ENCODE results near the gene CHST9.
"Not testable (repeated sequence)": the region's sequence is repeated elsewhere in the genome, so short reads cannot be mapped to it uniquely, and the experiment has no call there.

CHST9 gene

GRCh38 chr18:27104743-27105142 is 80.4 kb downstream of the CHST9 start:
- no peak for TF ChIP-seq CTCF (conservative IDR thresholded peaks at IDR 0.05; ENCODE audit: low read depth, low read length)
- H4K20me1 ChIP-seq (ENCODE audit: insufficient read depth): no peaks in the 10 kb centered on the region
- H3K27me3 ChIP-seq (ENCODE audit: insufficient read depth, low read depth): no peaks in the 10 kb centered on the region
- H3K9ac ChIP-seq: no peak overlapping the region
- no peak overlapping the region for H3K4me2 ChIP-seq
- H3K79me2 ChIP-seq (ENCODE audit: insufficient read depth, low read depth): no peaks in the 10 kb centered on the region
- no peaks in the 10 kb centered on the region for H3K4me1 ChIP-seq (ENCODE audit: low read depth, poor library complexity, severe bottlenecking)
- no peak overlapping the region for H3K4me3 ChIP-seq (IDR thresholded peaks at IDR 0.05; ENCODE audit: insufficient read depth, low read depth, low read length)
- no peak overlapping the region for H3K27ac ChIP-seq
- no peak overlapping the region for H2AFZ ChIP-seq (ENCODE audit: low read depth)
- no peaks in the 10 kb centered on the region for H3K36me3 ChIP-seq (ENCODE audit: insufficient read depth)

- Histone ChIP-seq H2AFZ (ENCODE audit: low read depth) (no peak overlapping the region), H3K36me3 (ENCODE audit: insufficient read depth) (no peaks in the 10 kb centered on the region), H3K27ac (no peak overlapping the region), H3K9ac (no peak overlapping the region), H3K4me2 (no peak overlapping the region), H4K20me1 (ENCODE audit: insufficient read depth) (no peaks in the 10 kb centered on the region), H3K4me3 (IDR thresholded peaks at IDR 0.05; ENCODE audit: insufficient read depth, low read depth, low read length) (no peak overlapping the region), H3K4me1 (ENCODE audit: low read depth, poor library complexity, severe bottlenecking) (no peaks in the 10 kb centered on the region), H3K27me3 (ENCODE audit: insufficient read depth, low read depth) (no peaks in the 10 kb centered on the region), H3K79me2 (ENCODE audit: insufficient read depth, low read depth) (no peaks in the 10 kb centered on the region)
- TF ChIP-seq CTCF (conservative IDR thresholded peaks at IDR 0.05; ENCODE audit: low read depth, low read length): no peak
These were observed 90.5 kb downstream of the CHST9 start for GRCh38 chr18:27094621-27095020.

- H2AFZ ChIP-seq (ENCODE audit: low read depth); H3K4me2 ChIP-seq; H3K36me3 ChIP-seq (ENCODE audit: insufficient read depth); H3K79me2 ChIP-seq (ENCODE audit: insufficient read depth, low read depth); H3K4me1 ChIP-seq (ENCODE audit: low read depth, poor library complexity, severe bottlenecking); H3K9ac ChIP-seq; H3K27me3 ChIP-seq (ENCODE audit: insufficient read depth, low read depth); H3K4me3 ChIP-seq (IDR thresholded peaks at IDR 0.05; ENCODE audit: insufficient read depth, low read depth, low read length); H3K27ac ChIP-seq; H4K20me1 ChIP-seq (ENCODE audit: insufficient read depth): not testable (repeated sequence)
These were observed 91.8 kb downstream of the CHST9 start for GRCh38 chr18:27093290-27093689.

GRCh38 chr18:27081701-27082100 is 103.4 kb downstream of the CHST9 start:
- no peaks in the 10 kb centered on the region for H3K4me1 ChIP-seq (ENCODE audit: low read depth, poor library complexity, severe bottlenecking)
- no peak overlapping the region for H3K9ac ChIP-seq
- no peaks in the 10 kb centered on the region for H3K36me3 ChIP-seq (ENCODE audit: insufficient read depth)
- no peaks in the 10 kb centered on the region for H3K79me2 ChIP-seq (ENCODE audit: insufficient read depth, low read depth)
- TF ChIP-seq CTCF (conservative IDR thresholded peaks at IDR 0.05; ENCODE audit: low read depth, low read length): no peak
- H2AFZ ChIP-seq (ENCODE audit: low read depth): no peak overlapping the region
- H3K4me3 ChIP-seq (IDR thresholded peaks at IDR 0.05; ENCODE audit: insufficient read depth, low read depth, low read length): no peak overlapping the region
- H3K27ac ChIP-seq: no peak overlapping the region
- no peaks in the 10 kb centered on the region for H4K20me1 ChIP-seq (ENCODE audit: insufficient read depth)
- H3K4me2 ChIP-seq: no peak overlapping the region
- H3K27me3 ChIP-seq (ENCODE audit: insufficient read depth, low read depth): no peaks in the 10 kb centered on the region

GRCh38 chr18:27075828-27076227 is 109.3 kb downstream of the CHST9 start:
- H2AFZ ChIP-seq (ENCODE audit: low read depth): no peak overlapping the region
- H4K20me1 ChIP-seq (ENCODE audit: insufficient read depth): no peaks in the 10 kb centered on the region
- TF ChIP-seq CTCF (conservative IDR thresholded peaks at IDR 0.05; ENCODE audit: low read depth, low read length): no peak
- H3K36me3 ChIP-seq (ENCODE audit: insufficient read depth): no peaks in the 10 kb centered on the region
- H3K27ac ChIP-seq: no peak overlapping the region
- no peaks in the 10 kb centered on the region for H3K79me2 ChIP-seq (ENCODE audit: insufficient read depth, low read depth)
- no peak overlapping the region for H3K4me3 ChIP-seq (IDR thresholded peaks at IDR 0.05; ENCODE audit: insufficient read depth, low read depth, low read length)
- H3K4me2 ChIP-seq: no peak overlapping the region
- no peak overlapping the region for H3K9ac ChIP-seq
- H3K4me1 ChIP-seq (ENCODE audit: low read depth, poor library complexity, severe bottlenecking): no peaks in the 10 kb centered on the region
- no peaks in the 10 kb centered on the region for H3K27me3 ChIP-seq (ENCODE audit: insufficient read depth, low read depth)
